ENCODE results near the gene CD53.

DNA sequence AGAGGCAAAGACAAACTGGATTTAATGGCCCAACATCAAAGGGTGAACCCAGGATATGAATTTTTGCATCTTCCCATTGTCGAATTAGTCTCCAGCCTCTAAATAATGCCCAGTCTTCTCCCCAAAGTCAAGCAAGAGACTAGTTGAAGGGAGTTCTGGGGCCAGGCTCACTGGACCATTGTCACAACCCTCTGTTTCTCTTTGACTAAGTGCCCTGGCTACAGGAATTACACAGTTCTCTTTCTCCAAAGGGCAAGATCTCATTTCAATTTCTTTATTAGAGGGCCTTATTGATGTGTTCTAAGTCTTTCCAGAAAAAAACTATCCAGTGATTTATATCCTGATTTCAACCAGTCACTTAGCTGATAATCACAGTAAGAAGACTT, 26.5 kb downstream of the CD53 start:
- TF ChIP-seq, protein P1, sequence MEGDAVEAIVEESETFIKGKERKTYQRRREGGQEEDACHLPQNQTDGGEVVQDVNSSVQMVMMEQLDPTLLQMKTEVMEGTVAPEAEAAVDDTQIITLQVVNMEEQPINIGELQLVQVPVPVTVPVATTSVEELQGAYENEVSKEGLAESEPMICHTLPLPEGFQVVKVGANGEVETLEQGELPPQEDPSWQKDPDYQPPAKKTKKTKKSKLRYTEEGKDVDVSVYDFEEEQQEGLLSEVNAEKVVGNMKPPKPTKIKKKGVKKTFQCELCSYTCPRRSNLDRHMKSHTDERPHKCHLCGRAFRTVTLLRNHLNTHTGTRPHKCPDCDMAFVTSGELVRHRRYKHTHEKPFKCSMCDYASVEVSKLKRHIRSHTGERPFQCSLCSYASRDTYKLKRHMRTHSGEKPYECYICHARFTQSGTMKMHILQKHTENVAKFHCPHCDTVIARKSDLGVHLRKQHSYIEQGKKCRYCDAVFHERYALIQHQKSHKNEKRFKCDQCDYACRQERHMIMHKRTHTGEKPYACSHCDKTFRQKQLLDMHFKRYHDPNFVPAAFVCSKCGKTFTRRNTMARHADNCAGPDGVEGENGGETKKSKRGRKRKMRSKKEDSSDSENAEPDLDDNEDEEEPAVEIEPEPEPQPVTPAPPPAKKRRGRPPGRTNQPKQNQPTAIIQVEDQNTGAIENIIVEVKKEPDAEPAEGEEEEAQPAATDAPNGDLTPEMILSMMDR (IDR thresholded peaks at IDR 0.05; ENCODE audit: poor library complexity) = no peak
- TF ChIP-seq EZH2 (IDR thresholded peaks at IDR 0.05; ENCODE audit: borderline replicate concordance) (no peak), EZH2phosphoT487 (IDR thresholded peaks at IDR 0.05; ENCODE audit: low read depth, severe bottlenecking, unreplicated experiment) (no peak)
